ENCODE data around the gene UPP2.

UPP2 gene

GRCh38 chr2:158112992-158113391 lies 11.3 kb downstream of the UPP2 start:
- no peak for DNase-seq (ENCODE audit: low spot score)

DNA sequence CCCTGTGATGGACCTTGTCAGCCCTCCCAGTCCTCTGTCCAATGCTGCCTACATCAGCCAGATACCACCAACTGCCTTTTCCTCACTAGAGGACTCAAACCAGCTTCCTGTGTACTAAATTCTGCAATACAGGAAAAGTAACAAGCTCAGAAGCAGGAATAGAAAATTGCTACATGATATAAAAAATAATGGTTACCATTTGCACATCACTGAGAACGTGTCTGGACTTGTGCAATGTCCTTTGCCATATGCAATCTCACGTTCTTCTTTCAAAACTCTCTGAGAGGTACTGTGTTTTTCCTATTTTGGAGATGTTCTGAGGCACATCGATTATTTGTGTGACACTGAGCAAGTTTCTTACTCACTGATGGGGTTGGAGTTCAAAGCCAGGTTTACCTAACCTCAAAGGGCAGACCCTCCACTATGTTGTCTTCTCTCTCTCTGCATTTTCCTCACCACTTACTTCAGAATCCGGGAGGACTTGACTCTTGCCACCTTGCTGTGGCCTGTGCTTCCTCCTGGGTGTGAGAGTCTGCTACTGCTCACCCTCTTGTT lies 12.1 kb downstream of the UPP2 start:
- DNase-seq (ENCODE audit: low spot score) = no peak

- no peak for DNase-seq (ENCODE audit: low spot score)
These were observed 12.8 kb downstream of the UPP2 start for GRCh38 chr2:158114516-158114915.

DNA sequence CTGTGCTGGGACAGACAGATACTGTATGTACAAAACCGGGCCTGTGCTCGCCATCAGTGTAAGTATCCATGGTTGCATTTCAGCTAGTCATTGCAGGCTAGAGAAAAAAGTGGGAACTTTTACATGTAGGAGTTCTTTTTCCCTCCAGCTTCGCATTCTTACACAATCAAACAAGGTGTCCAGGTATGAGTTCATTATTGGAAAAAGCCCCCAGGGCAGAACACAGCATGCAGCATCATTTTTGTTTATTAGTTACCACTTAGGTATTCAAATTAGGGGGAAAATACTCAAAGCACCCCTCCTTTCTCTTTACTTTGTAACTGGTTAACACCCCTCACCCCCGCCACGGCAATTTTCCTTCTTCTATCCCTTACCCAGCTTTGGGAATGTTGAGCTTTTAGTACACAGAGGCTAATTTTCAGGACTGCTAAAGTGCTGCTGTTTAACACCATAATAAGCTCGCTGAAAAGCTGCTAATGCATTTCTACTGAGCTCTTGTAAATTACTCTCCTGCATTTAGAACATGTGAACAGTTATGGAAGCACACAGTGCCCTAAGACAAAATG lies 13.6 kb downstream of the UPP2 start:
- DNase-seq (ENCODE audit: low spot score) = no peak

DNA sequence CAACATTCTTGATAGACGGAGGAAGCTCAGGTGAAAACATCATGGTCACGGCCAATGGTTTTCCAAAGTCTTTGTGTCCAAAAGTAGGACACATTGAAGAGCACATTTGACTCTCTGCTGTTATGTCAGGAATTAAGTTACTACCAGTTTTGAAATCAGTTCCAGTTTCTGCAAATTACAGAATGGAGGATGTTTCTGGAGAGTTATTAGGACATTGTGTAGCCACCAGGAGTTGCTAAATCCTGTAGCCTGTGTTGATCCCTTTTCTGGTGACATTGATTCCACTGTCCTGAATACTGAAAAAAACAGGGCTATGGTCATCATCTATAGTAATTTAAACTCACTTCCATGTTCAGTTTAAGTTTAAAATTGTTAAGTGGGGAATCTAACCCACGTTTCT lies 15.3 kb downstream of the UPP2 start:
- DNase-seq (ENCODE audit: low spot score) = no peak

DNA sequence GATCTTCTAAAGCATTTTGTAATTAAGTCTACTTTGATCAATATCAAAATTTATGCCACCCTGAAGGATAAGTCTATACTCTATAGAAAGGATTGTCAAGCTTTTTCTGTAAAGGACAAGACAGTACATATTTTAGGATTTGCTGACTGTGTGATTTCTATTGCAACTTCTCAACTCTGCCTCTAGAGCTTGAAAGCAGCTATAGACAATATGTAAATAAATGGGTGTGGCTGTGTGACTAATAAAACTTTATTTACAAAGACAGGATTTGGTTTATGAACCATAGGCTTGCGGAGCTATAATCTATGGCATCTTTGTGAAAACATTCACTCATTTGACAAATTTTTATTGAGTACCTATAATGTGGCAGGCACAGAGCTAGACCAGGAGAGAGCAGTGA lies 18.4 kb downstream of the UPP2 start:
- no peak for DNase-seq (ENCODE audit: low spot score)

- no peak for DNase-seq (ENCODE audit: low spot score)
These were observed 19.3 kb downstream of the UPP2 start for GRCh38 chr2:158120664-158121641.

DNA sequence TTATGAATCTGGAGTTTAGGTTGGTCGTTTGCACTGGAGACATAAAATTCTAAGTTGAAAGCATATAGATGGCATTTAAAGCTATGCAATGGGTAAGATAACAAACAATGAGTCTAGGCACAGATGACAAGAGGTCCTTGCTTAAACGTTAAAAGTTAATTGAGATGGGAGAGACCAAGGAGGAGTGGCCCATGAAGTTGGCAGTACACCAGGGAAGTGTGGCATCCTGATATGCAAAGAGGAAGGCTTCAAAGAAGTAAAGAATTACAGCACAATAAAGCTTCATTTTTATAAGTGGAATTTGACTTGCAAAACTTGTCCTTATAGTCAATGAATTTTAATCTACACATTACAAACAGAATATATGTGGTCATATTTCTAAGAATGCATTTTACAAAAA lies 23.2 kb downstream of the UPP2 start:
- no peak for DNase-seq (ENCODE audit: low spot score)

DNA sequence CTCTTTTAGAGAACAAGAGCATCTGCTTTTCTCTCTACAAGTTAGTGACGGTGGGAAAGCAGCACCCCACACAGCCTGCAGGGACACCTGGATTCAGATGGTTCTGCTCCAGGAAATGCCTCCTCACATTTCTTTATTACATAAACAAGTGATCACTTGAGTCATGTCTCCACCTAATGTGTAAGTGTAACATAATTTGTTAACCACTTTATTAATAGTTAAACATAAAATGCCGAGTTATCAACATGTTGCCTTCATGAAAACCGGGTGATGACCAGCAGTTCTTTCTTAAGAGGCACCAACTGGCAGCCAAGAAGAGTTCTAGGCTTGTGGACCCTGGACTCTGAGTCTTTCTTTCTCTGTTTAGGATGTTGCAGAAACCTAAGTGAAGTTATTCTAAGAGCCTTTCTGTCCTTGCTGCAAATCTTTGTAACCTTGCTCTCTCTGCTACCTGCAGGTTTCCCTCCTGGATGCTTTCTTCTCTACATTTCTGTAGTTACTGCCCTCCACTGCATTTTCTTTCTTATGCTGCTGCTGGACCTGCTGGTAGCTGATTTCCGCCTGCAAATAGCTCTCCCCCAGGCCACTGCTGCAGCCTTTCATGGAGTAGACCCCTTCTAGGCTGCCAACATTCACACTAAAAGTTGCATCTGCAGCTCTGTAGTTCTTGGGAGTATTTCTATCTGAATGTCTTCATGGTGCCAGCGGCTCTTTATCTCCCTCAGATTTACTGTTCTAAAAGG lies 24.3 kb downstream of the UPP2 start:
- DNase-seq (ENCODE audit: low spot score) = no peak

GRCh38 chr2:158127380-158127804 lies 25.7 kb downstream of the UPP2 start:
- DNase-seq (ENCODE audit: low spot score) = no peak

DNA sequence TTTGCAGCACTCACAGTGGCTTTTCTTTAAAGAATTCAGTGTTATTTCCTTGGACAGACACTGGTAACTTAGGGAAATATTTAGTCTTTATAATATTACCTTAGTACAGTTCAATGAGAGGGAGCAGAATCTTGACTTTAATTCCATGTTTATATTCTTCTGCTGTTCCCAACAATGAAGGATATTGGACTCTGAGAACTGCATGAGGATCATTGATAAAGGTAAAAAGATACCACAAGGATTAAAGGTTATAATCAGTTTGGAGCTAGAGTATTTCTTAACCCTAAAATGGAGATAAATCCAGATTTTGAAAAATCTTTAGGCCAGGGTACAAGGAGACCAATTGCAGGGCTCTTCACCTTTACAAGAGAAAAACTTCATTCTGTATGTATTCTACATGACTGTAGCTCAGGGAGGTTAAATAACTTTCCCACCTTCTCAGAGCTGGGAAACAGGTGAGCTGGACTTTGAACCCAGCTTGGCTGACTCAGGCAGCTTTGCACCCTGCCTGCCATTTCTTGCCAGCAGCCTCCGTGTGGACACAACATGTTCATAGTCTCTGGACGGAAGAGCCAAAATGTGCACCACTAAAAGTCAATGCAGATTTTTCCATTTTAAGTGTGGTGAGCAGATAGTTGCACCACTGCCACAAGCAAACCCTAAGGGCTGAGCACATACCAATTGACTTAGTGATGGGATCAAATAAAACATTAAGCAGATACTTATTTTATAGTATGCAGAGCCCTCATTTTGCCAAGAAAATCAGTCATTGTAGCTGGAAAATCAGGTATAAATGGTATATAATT lies 26.7 kb downstream of the UPP2 start:
- no peak for DNase-seq (ENCODE audit: low spot score)

DNA sequence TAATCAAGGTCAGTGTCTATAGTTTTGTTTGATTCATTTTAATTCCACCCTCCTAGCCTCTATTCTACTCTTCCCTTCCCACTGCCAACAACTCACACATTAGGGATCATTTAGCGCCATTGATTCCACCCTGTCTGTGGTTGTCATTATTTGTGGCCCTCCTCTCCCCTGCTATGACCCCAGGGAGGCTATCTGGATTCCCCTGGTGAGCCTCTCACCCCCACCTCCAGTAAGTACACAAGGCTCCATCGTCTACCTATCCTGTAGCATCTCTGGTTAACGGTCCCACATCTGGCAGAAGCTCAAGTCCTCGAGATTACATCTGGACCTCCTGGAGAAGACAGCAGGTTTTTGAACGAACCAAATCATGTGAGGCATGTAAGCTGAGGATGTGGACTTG lies 27.4 kb downstream of the UPP2 start:
- DNase-seq (ENCODE audit: low spot score) = no peak

DNA sequence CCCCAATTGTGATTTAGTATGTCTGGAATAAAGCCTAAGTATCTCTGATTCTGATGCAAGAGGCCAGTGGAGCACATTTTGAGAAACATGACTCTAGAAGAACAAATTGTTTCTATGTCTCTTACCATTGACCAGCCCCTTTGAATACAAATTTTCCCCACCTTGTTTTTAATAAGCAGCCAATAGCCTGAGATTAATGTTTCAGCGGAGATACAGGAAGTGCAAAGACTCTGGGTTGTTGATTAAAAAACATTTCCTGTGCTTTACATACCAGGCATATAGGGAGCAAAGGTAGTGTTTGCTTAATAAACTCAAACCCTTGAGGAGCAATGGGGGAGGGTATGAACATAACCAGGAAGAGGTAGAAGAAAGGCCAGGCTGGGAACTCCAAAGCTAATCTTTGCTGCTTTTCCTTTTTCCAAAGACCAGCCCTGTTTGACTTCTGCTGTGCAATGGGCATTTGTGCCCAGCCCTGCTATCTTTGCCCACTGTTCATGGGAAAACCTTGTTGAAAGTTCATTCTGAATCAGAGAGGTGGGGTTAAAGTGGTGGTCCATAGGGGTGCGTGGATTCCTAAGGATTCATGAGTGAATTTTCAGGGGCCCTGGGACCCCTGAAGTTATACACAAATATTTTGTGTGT lies 29.3 kb downstream of the UPP2 start:
- no peak for DNase-seq (ENCODE audit: low spot score)

DNA sequence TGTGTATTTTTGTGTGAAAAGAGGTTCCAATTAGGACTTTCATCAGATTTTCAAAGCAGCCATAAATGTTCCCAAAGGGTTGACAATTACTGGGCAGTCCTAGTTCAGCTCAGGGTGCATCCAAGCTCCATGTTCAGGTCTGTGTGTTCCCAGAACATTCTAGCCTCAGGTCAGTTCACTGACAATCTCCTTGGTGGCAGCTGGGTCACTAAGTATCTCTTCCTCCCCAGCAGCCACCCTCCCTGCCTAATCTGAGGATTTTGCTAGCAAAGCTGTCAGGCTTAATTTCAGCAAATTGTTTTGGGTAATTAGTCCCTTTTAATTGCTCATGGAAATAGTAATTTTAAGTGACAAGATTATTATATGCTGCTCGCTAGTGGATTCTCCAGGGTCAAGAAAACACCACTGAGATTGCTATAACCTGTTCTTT lies 29.8 kb downstream of the UPP2 start:
- DNase-seq (ENCODE audit: low spot score) = no peak

DNA sequence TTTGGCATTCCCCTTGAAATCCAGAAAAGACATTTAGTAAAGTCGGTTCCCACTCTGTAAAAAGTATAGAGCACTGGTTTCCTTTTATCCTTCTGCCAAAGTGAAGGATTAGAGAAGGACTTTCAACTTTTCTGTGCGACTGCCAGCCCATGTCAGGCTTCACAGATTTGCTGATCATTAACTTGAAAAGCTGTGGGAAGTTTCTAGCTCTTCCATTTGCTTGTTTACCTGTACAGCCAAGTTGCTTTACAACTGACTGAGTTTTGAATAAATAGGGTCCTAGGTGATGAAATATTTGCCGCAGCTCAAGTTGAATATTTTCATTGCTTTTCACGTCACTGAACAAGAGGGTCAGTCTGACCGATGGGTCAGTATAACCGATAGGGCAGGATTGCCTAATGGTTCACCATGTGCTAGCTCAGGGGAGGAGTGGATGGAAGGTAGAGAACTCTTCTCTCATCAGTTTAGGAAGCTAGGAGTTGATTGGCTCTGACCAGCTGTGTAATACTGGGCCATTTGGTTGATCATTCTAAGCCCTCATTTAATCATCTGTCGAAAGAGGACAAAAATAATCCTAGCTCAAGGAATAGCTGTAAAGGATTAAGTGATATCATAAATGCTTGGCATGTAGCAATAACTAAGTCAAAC lies 30.4 kb downstream of the UPP2 start:
- DNase-seq (ENCODE audit: low spot score) = no peak

- DNase-seq (ENCODE audit: low spot score) = no peak
These were observed 32.4 kb downstream of the UPP2 start for GRCh38 chr2:158134055-158134454.

DNA sequence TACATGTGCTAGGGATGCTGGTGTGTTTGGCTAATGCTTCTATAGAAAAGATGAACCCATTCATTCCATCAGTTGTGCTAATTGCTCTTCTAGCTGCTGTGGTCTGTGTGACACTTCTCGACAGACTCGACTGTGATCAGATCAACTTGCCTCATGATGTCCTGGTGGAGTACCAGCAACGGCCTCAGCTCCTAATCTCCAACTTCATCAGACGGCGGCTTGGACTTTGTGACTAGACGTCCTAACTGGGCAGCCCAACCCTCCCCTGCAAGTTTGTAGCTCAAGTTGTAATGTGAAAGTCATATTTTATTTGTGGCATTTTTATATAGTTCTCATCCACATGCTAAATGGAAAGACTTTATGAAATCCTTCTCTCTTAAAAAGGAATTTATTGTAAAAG lies 33.0 kb downstream of the UPP2 start:
- no peak for DNase-seq (ENCODE audit: low spot score)

DNA sequence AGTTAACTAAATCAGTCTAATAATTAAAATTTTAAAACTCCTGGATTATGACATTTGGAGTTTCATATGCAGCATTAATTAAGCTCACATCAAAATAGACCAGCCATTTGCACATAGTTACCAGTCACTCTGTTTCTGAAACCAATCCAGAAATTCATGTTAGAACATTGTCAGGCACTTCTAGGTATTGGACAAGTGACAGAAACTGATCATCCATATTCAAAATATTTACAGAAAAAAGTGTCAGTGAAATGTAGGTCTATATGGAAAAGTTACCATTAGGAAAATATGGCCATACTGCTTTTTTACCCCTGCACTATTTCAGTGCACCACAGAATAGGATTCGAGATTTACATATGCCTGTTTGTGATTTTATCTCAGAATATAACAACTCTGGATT lies 33.4 kb downstream of the UPP2 start:
- DNase-seq (ENCODE audit: low spot score) = no peak

- no peak for DNase-seq (ENCODE audit: low spot score)
These were observed 36.6 kb downstream of the UPP2 start for GRCh38 chr2:158138255-158138654.

GRCh38 chr2:158140201-158140600 lies 38.5 kb downstream of the UPP2 start:
- no peak for DNase-seq (ENCODE audit: low spot score)

DNA sequence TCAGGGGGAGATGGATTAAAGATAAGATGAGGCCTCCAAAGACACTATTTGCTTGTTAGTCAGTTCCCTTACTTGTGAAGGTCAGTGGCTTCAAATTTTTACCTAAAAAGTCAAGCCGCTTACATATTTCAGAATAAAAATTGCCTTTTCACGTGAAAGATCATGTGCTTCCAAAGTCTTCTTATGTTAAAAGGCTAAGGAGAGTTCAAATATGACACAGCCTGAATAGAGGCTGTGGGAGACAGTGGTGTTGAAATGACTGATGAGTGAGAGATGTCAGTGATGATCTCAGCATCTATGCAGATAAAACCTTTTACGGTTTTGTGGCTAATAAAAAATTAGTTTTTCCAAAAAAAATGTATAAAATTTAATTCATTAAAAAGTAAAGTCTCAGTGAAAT lies 40.5 kb downstream of the UPP2 start:
- no peak for DNase-seq (ENCODE audit: low spot score)
